ENCODE measurements around the gene C1QTNF1.

The C1QTNF1 gene, protein sequence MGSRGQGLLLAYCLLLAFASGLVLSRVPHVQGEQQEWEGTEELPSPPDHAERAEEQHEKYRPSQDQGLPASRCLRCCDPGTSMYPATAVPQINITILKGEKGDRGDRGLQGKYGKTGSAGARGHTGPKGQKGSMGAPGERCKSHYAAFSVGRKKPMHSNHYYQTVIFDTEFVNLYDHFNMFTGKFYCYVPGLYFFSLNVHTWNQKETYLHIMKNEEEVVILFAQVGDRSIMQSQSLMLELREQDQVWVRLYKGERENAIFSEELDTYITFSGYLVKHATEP

DNA sequence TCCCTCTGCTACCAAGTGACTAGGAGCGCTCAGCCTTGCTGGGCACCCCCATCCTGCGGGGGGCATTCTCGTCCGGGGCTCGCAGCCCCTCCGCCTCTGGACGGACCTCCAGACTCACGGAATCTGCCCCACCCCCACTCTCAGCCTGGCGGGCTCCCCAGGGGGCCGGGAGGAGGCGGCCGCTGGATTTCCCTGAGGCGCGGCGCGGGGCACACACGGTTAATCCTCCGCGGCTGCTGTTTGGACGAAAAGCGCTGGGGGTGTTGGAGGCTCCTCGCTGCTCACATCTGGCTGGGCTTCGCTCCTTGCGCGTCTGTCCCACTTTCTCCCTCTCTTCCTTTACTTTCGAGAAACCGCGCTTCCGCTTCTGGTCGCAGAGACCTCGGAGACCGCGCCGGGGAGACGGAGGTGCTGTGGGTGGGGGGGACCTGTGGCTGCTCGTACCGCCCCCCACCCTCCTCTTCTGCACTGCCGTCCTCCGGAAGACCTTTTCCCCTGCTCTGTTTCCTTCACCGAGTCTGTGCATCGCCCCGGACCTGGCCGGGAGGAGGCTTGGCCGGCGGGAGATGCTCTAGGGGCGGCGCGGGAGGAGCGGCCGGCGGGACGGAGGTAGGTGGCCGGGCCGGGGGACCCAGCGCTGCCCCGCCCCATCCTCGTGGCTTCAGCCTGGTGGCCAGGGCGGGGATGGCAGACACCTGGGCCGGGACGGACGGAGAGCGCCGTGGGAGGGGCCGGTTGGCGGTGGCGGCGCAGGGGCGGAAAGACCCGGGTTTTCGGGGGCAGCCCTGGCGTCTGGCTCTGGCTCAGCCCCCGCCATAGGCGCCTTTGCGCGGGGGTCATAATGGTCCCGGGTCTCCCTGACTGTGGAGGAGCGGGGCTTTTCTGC is at the start of gene C1QTNF1:
Gene C1QTNF1 (plus strand): TSS at position 284 of the 886 bp plus-strand sequence. CDS start 19,800 bp downstream, outside the sequence.
- DNase-seq (ENCODE audit: low read depth): no peak

DNA sequence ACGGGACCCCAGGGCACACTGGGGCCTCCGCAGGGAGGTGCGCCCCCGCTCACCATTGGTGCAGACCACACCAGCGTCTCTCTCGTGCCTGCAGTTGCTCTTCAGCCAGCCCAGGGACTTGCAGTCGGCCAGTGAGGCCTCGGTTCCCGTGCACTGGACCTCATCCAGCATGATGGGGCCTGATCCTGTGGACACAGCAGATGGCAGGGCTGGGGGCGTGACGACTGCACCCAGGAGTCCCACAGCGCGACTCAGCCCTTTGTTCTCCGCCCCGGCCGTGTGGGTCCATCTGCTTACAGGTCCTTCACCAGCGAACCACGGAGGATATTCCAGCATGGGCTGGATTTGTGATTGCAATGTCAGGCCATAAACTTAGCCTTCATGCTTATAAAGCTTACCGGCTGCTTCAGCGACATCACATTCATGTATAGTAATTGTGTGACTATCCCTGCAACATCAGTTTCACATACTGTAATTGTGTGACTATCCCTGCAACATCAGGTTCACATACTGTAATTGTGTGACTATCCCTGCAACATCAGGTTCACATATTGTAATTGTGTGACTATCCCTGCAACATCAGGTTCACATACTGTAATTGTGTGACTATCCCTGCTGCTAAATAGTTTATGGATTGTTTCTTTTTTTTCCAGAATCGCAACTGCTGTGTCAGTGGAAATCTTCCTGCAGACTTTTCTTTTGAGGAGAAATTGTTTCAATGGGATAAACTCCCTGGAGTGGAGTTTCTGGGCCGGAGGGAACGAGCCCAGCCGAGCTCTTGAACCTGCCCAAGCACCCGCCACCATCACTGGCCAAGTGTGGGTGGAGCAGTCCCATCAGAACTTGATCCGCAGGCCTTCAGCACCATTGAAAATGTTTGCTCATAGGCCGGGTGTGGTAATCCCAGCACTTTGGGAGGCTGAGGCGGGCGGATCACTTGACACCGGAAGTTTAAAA is 49.1 kb upstream of the C1QTNF1 start:
- DNase-seq (ENCODE audit: low read depth): no peak

DNA sequence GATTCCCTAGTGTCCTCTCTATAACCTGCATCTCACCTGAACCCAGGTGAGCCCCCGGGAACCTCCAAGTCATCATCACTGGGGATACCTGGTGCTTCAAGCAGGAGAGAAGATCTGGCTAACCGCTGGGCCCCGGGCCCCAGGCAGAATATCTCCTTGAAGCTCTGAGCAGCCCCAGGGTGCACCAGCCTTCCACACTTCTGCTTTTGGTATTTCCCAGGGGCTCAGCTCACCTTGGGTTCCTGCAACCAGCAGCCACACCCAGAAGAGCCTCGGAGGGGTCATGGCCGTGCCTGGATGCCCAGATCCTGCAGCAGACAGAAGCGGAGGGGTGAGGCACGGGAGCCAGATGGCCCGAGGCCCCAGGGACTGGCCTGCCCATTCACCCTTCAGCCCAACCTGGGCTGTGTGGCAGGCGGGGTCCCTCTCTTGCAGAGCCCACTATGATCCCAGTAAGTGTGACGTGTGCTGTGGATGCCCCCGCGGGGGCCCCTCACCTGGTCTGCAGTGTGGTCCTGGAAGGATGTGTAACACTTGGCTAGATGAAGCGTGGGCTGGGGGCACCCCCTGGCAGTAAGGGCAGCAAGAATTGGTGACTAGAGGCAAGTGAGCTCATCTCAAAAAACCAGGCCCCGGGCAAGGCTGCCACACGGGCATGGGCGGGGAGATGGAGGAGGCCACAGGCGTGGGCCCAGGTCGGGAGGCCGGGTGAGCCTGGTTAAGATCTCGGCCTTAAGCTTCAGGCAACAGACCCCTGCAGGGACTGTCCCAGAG is 46.9 kb upstream of the C1QTNF1 start:
- no peak for DNase-seq (ENCODE audit: low read depth)

DNA sequence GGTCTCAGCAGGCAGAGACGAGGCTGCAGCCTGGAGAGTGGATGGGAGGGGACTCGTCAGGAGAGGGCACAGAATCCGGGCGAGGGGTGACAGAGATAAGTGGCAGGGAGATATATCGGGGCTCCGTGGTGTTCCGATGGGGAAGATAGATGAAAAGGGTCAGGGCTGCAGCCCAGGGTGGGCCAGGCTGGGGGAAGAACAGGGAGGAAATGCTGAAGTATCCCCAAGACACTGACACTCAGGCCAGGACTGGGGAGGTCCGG is 46.4 kb upstream of the C1QTNF1 start:
- no peak for DNase-seq (ENCODE audit: low read depth)

DNA sequence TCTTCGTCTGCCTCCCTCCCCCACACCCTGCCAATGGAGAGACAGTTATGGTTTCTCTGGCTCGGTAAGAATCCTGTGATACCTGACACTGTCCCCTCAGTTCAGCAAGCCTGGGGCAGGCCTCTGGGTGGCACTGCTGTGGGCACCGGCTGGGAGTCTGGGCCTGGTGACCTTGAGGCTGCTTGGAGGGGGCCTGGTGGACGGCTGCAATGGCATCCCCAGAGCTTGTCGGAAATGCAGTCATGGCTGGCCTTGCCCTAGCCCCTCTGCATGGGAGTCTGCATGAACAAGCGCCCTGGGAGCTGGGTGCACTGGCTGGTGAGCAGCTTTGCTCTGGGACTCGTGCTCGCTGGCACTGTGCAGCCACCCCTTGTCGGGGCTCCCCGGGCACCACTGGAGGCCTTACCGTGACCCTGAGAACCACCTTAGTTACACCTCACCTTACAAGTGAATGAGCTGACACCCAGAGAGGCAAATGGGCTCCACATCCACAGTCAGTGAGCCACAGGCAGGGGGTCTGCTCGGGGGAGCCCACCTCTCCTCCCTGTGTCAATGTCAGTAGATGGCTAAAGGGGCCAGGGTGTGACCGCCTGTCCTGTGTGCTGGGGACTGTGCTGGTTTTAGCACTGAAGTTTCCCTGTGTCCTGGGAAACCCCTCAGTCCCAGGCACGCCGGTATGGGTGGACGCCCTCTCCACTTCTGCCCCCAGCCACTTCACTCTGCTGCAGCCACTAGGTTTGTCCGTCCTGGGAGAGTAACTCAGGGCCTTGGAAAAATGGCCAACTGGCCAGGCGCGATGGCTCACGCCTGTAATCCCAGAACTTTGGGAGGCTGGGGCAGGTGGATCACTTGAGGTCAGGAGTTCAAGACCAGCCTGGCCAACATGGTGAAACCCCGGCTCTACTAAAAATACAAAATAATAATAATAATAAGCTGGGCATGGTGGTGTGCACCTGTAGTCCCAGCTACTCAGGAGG is 45.7 kb upstream of the C1QTNF1 start:
- no peak for DNase-seq (ENCODE audit: low read depth)

DNA sequence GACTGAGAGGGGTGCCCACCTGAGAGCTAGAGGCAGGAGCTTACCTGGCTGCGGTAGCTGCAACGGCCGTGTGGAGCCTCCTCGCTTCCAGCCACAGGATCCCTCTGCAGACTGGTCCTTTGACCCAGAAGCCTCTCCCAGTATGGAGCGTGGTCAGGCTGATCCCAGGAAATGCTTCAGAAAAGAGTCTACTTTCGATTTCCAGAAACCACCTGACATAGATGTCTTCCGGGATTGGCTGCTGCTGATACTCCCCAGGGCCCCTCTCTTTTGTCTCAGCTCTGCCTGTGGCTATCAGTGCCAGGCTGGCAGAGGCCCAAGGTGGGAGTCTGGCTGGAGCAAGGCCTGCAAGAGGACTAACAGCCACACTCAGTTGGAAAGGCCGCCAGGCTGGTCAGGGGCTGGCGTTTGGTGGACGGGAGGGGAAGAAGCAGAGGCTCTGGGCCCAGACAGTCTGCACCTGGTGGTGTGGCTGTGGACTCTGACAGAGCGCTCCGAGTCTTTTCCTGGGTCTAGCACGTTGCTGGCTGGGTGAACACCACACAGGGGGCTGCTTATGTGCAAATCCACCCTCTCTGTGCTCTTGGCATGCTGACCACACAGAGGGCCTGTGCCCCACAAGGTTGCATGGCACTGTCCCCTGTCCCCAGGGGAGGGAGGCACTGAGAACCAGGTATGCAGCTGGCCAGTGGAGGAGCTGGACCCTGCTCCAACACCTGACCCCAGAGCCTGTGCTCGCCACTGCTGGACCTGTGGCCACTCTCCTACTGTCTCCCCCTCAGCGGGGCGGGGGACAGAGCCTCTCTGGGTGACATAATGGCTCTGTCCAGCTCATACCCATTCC is 44.0 kb upstream of the C1QTNF1 start, which contains the start of gene LGALS3BP:
Gene LGALS3BP (minus strand): TSS at position 144 of the 844 bp plus-strand sequence. CDS start 2,732 bp downstream, outside the sequence.
- no peak for DNase-seq (ENCODE audit: low read depth)

DNA sequence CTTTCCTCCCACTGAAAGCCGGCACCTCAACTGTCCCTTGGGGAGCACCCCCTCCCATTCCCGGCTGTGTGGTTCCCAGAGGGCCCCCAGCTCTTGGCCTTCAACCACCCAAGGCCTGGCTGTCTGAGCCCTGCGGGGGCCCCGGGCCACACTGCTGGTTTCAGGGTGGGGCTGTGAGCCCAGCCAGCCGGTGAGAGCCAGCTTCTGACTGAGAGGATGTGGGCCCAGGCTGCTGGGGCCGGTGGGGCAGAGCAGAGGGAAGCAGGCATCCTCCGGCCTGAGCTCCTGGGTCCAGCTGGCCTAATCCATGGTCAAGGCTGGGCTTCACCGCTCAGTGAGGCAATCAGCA is 43.4 kb upstream of the C1QTNF1 start:
- no peak for DNase-seq (ENCODE audit: low read depth)

DNA sequence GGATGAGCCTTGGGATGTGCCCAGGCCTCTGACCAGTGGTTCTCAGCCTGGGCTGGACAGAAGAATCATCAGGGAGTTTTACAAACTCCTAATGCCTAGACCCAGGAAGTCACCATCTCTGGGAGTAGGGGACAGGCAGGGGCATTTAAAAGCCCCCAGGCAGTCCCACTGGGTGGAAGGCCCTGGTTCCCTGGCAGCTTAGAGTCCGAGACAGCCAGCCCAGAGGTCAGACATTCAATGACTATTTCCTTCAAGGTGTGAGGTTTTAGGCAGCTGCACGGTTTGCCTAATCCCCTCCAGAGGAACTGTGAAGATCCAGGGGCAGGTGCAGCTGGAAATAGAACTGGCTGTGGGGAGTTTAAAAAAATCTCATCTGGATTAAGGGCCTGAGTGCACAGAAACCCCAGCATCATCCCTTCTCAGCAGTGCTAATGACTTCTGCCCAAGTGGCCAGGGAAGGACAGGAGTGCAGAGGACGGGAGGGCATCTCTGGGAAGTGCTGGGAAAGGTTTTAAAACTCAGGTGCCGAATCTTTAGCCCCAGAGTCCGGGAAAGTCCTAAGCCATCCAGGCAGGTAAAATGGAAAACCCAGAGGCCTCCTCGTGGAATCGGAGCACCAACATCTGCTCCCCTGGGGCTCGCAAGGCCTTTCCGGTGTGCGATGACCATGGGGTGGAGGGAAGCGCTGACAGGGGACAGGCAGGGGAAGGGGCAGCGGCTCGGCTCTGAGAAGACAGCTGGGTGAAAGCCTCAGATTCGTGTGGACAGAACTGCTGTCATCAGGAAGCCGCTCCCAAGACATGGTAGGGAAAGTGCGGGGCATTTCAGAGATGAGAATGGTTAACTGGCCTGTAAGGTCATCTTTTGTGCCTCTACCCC is 42.7 kb upstream of the C1QTNF1 start:
- DNase-seq (ENCODE audit: low read depth): no peak

DNA sequence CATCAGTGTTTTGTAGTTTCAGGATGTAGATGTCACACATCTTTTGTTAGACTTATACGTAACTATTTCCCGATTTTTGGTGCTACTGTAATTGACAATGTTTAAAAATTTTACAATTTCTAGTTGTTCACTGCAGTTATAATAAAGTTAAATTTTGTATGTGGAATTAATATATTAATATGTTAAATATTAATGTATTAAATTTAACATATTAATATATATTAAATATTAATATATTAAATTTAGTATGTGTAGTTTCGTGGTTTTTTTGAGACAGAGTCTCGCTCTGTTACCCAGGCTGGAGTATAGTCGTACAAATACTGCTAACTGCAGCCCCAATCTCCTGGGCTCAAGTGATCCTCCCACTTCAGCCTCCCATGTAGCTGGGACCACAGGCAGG is 38.6 kb upstream of the C1QTNF1 start:
- DNase-seq (ENCODE audit: low read depth): no peak

DNA sequence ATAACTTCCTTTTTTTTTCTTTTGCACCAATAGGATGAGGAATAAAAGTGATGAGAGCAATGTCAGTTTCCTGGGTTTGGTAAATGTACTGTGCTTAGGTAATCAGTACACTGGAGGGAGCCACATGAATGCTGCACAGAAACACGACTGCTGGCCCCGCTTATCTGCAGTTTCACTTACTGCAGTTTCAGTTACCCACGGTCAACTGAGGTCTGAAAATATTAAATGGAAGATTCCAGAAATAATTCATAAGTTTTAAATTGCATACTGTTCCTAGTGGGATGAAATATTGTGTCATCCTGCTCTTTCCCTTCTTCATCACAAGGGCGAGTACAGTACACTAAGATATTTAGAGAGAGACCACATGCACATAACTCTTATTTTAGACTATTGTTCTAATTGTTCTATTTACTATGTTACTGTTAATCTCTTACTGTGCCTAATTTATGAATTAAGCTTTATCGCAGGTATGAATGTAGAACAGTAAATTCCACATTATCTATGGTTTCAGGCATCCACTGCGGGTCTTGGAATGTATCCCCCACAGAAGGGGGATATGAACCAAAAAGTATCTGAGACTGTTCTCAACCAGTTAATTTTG is 37.8 kb upstream of the C1QTNF1 start:
- no peak for DNase-seq (ENCODE audit: low read depth)

DNA sequence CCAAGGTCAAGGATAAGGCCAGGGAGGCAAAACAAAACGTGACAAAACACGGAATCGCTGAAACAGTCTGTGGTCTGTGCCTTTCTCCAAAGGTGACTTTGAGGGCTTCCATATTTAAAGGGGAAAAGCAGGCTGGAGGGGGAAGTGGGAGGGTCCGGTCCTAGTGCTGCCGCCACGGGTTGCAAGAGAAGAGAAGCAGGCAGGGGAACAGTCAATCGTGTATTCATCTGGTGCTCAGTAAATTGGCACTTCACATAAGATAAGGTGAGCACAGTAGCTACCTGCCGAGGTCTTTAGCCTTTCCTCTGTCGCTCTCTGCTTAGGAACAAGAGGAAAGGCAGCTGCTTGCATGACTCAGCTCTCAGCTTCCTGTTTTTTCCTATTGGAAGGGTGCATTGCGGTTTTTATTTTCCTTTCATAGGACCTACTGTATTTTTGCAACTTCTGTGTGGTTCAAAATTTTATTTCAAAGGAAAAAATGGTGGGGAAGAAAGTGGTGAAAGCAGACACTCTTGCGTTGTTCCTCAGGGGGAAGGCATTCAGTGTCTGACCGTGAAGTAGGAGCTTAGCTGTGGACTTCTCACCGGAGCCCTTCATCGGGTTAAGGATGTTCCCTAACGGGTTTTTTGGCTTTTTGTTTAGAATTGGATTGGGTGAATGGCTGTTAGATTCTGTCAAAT is 37.2 kb upstream of the C1QTNF1 start:
- DNase-seq (ENCODE audit: low read depth): no peak

DNA sequence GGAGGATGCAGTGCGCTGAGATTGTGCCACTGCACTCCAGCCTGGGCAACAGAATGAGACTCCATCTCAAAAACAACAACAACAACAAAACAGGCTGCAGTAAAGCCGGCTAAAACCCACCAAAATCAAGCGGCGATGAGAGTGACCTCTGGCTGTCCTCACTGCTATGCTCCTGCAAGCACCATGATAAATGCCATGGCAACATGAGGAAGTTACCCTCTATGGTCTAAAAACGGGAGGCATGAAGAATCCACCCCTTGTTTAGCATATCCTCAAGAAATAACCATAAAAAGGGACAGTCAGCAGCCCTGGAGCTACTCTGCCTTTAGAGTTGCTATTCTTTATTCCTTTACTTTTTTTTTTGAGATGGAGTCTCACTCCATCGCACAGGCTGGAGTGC is 35.8 kb upstream of the C1QTNF1 start:
- no peak for DNase-seq (ENCODE audit: low read depth)

DNA sequence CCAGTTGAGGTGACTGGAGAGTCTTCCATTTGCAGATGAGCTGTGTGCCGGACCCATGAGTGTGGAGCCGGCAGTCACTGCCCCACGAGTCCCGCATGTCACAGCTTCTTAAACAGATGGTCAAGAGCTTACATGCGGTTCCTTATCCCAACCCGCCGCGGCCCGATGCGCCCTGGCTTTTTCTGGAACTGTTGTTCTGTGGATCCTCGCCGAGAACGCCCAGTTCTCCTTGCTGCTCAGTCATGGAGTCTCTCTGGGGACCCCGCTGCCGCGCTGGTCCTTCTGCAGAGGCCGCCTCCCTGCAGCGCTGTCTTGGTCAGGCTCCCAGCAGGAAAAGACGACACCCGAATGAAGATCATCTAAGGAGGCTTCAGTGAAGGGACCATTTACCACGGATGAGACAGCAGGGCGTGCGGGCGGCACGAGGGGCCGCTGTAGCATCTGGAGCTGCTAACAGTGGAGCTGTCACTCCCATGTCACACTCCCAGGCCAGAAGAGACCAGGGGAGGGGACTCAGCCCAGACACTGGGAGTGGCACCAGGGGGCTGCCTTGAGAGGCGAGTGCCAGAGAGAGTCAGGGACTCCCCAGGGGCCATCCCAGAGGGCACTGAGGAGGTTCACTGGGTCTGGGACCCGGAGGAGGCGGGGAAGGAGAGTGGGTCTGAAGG is 33.5 kb upstream of the C1QTNF1 start:
- no peak for DNase-seq (ENCODE audit: low read depth)

DNA sequence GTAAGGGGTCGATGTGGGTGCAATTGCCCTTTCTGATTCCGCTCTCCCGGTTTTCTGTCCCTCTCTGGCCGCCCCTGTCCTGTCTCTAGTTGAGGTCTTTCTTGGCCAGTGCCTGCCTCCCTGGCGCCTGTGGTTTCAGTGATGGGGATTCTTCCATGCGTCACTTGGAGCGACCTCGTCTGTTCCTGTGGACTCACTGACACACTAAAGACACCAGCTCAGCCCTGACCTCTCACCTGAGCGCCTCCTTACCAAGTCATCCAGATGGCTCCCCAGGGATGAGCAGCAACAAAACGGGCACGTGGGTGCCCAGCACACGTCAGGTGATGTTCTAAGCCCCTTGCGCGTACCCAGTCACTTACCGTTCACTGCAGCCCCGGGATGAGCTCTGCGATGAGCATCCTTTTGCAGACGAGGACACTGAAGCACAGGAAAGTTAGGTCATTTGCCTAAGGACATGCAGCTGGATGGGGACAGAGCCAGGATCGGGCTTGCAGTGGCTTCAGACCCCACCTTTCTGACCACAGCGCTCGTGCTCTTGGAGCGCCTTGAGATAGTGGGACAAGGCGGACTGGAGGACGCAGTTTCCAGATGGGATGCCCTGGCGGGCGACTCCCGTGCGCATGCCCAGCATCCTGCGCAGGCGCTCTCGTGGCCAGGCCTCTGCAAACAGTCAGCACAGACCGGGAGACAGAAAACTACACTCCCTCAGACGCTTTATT is 32.8 kb upstream of the C1QTNF1 start:
- DNase-seq (ENCODE audit: low read depth): no peak

DNA sequence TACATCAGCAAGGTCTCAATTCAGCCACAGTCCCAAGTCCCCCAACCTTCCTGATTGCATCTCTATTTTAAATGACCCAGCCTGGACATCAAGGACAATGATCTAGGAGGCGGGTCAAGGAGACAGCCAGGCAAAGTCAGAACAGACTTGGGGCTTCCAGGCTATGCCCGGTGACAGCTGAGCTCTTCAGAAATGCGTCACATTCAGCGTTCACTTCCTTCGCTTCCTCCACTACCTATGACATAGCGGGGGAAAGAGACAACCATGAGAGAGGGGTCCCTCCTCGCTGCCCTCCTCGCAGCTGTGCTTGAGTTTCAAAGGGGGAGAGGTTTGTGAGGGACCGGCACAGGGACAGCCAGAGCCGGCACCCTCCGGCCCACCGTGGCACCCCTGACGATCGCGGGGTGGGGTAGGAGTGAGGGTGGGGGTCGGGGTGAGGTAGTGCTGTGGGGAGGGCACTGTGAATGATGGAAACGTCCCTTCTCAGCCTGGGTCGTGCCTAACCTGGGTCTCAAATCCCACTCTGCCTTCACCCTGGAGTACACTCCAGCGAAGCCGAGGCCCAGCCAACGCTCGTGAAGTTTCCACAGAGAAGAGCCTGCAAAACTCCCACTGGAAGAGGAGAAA is 31.9 kb upstream of the C1QTNF1 start:
- DNase-seq (ENCODE audit: low read depth): no peak

Measured in stimulated activated CD8-positive, alpha-beta memory T cell treated with anti-CD3 and anti-CD28 coated beads, Interleukin-4, amount 100 ng/mL, for 24 hours (primary cell).